NOMO-1 (cell line): ENCODE results near the gene WDR47.
A peak's percentile ranks its signal among the peaks of the same experiment; 100 is the strongest.
"Not testable (repeated sequence)": the region's sequence is repeated elsewhere in the genome, so short reads cannot be mapped to it uniquely, and the experiment has no call there.

Source experiments
- DNase-seq, 2 experiments: peaks; one replicate each; lab custom pipeline; 2025; ENCODE audit not compliant: unreplicated experiment in 2 of 2; lab: John Stamatoyannopoulos, UW

The WDR47 gene

GRCh38 chr1:109056064-109056463 lies 14.2 kb upstream of the WDR47 start:
- no peak for DNase-seq

GRCh38 chr1:109052145-109052544 lies 10.2 kb upstream of the WDR47 start:
- not testable (repeated sequence) for DNase-seq

GRCh38 chr1:109050228-109050995 lies 8.5 kb upstream of the WDR47 start:
- no peak for DNase-seq

- no peak for DNase-seq
Measured at GRCh38 chr1:109048335-109048734, 6.4 kb upstream of the WDR47 start.

GRCh38 chr1:109047339-109047738 lies 5.4 kb upstream of the WDR47 start:
- DNase-seq = no peak

GRCh38 chr1:109046671-109047070 lies 4.8 kb upstream of the WDR47 start:
- no peak for DNase-seq

- DNase-seq = no peak
Measured at GRCh38 chr1:109045595-109045994, 3.7 kb upstream of the WDR47 start.

- DNase-seq = peak in 1 of 2 experiments; percentile 24
Measured at GRCh38 chr1:109040989-109041620, 797 bp downstream of the WDR47 start.

GRCh38 chr1:109040627-109040988 lies 1.3 kb downstream of the WDR47 start:
- DNase-seq = peak in 1 of 2 experiments; percentile 36

GRCh38 chr1:109034382-109034781 lies 7.5 kb downstream of the WDR47 start:
- DNase-seq = no peak

GRCh38 chr1:109029493-109029892 lies 12.4 kb downstream of the WDR47 start:
- not testable (repeated sequence) for DNase-seq

GRCh38 chr1:109027841-109028240 lies 14.1 kb downstream of the WDR47 start:
- DNase-seq = no peak

GRCh38 chr1:109025694-109026093 lies 16.2 kb downstream of the WDR47 start:
- DNase-seq = no peak

GRCh38 chr1:109024646-109025045 lies 17.3 kb downstream of the WDR47 start:
- no peak for DNase-seq

- DNase-seq = no peak
Measured at GRCh38 chr1:109020693-109021257, 21.1 kb downstream of the WDR47 start.

- not testable (repeated sequence) for DNase-seq
Measured at GRCh38 chr1:109017719-109018118, 24.2 kb downstream of the WDR47 start.

- no peak for DNase-seq
Measured at GRCh38 chr1:109017134-109017533, 24.8 kb downstream of the WDR47 start.

GRCh38 chr1:109011335-109011734 lies 30.6 kb downstream of the WDR47 start:
- no peak for DNase-seq

- DNase-seq = not testable (repeated sequence)
Measured at GRCh38 chr1:108996622-108997021, 45.3 kb downstream of the WDR47 start.

GRCh38 chr1:108983114-108983513 lies 58.8 kb downstream of the WDR47 start:
- DNase-seq = no peak

- no peak for DNase-seq
Measured at GRCh38 chr1:108976658-108977057, 65.2 kb downstream of the WDR47 start.

- no peak for DNase-seq
Measured at GRCh38 chr1:108972951-108973350, 69.0 kb downstream of the WDR47 start.
